HG02938 (cell line): ENCODE measurements around the gene UBE2Q1.

Experiments used
- ATAC-seq: cut with Tn5 transposase; IDR thresholded peaks from one replicate; pipeline ENCODE4 v1.9.1; 2021; ENCODE audit warnings: mild to moderate bottlenecking, moderate library complexity; ENCODE audit not compliant: unreplicated experiment

Gene UBE2Q1

GRCh38 chr1:154512760-154513159 is 45.7 kb downstream of the UBE2Q1 start:
- no peak for ATAC-seq

- no peak for ATAC-seq
Measured at GRCh38 chr1:154503898-154504297, 54.6 kb downstream of the UBE2Q1 start.

DNA sequence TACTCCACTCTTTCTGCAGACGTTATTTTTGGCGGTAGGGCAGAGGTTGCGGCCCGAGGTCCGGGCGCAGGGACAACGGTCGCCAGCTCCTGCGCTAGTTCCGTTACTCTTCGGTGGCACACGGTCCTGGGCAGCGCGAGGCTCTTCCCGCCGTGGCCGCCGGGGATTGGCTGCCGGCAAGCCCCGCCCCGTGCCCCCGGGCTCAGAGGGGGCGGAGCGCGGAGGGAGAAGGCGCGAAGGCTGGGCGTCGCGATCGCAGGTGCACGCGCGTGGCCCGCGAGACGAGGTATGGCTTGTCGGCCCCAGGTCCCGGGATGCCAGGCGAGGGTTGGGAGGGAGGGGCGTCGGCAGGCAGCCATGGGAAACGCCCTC is 55.7 kb downstream of the UBE2Q1 start:
- ATAC-seq, result no peak

- ATAC-seq, result no peak
Measured at GRCh38 chr1:154502066-154502743, 56.3 kb downstream of the UBE2Q1 start, which contains the start of the genes SHE and TDRD10. Gene SHE, minus strand, starts transcription at chr1:154502412. Its CDS starts 386 bp downstream, at chr1:154502026. Gene TDRD10, plus strand, starts transcription at chr1:154502219. Its CDS starts 4,685 bp downstream, at chr1:154506904.

- ATAC-seq, result no peak
Measured at GRCh38 chr1:154501423-154502065, 56.9 kb downstream of the UBE2Q1 start.

DNA sequence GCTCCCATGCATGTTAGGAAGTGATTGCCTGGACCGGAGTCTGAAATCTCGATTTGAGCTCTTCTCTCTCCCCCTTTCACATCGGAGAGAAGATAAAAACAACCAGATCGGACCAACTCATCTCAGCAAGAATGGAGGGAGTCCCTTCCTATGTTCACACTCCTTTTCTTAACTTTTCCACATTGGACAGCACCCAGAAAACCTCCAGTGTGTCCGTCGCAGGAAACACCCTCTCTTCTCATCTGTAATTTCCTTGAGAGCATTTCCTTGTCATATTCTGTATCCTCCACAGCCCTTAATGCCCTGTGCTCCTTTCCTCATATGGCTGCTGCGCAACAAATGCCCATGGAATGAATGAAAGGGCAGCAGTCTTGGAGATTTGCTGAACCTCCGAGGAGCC is 57.9 kb downstream of the UBE2Q1 start:
- no peak for ATAC-seq

DNA sequence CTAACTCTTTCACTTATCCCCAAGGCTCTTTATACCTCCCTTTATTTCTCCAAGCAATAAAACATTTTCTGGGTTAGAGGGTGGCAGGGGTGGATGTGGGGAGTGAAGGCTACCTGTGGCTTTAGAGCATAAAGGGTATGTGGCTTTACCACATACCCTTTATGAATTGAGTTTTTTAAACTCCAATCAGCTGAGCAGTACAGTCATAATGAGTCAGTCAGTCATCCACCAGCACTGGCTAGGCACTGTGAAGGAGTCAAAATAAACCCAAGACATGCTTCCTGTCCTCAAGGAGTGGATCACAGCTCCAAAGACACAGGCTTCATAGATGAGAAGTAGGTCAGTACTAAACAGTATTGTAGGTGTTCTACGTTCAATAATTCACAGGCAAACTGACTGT is 59.0 kb downstream of the UBE2Q1 start:
- ATAC-seq, result no peak
